ENCODE data around the gene CEACAM7. TPM values are rescaled to one million over a fixed set of nuclear protein-coding genes. Genes with fewer than 3 reads are reported as not detected.

CEACAM7 gene
- total RNA-seq, 2 donors from 2014 or later, result not detected

- H3K9me3 ChIP-seq (ENCODE audit: control insufficient read depth, low read length), result no peaks in the 10 kb centered on the region
- H3K4me1 ChIP-seq (ENCODE audit: control insufficient read depth, insufficient read depth, low read length), result no peaks in the 10 kb centered on the region
- Mint-ChIP-seq H3K36me3 (ENCODE audit: low read depth) (peaks cover 1% of the 10 kb centered on the region), H3K27ac (no peak overlapping the region), H3K9me3 (peaks cover 84% of the 10 kb centered on the region), H3K4me1 (no peaks in the 10 kb centered on the region), H3K4me3 (no peak overlapping the region), H3K27me3 (ENCODE audit: insufficient read depth) (no peaks in the 10 kb centered on the region)
- TF ChIP-seq CTCF (conservative IDR thresholded peaks at IDR 0.05), result no peak
- no peak overlapping the region for H3K9ac ChIP-seq (ENCODE audit: extremely low read depth, low read length, poor library complexity, severe bottlenecking)
- WGBS, 2 experiments (ENCODE audit: insufficient coverage in 1 of 2, insufficient read length in 1 of 2), result 68 to 74% methylated on average over 12 to 17 of the region's 17 CpGs
- peak; percentile 23 for DNase-seq
- H3K4me3 ChIP-seq (ENCODE audit: low read length), result no peak overlapping the region
- H3K27me3 ChIP-seq (ENCODE audit: control insufficient read depth, insufficient read depth, low read length, poor library complexity, severe bottlenecking), result no peaks in the 10 kb centered on the region
- no peaks in the 10 kb centered on the region for H3K36me3 ChIP-seq (ENCODE audit: control insufficient read depth, insufficient read depth, low read length)
- no peak overlapping the region for H3K27ac ChIP-seq (ENCODE audit: low read depth, low read length)
These were observed 11.3 kb upstream of the CEACAM7 start for GRCh38 chr19:41699231-41699967.

GRCh38 chr19:41698746-41699230 is 10.7 kb upstream of the CEACAM7 start:
- Mint-ChIP-seq H3K27ac (no peak overlapping the region), H3K9me3 (peaks cover 88% of the 10 kb centered on the region), H3K4me3 (no peak overlapping the region), H3K4me1 (no peaks in the 10 kb centered on the region), H3K27me3 (ENCODE audit: insufficient read depth) (no peaks in the 10 kb centered on the region), H3K36me3 (ENCODE audit: low read depth) (peaks cover 1% of the 10 kb centered on the region)
- Histone ChIP-seq H3K9me3 (ENCODE audit: control insufficient read depth, low read length) (no peaks in the 10 kb centered on the region), H3K36me3 (ENCODE audit: control insufficient read depth, insufficient read depth, low read length) (no peaks in the 10 kb centered on the region), H3K9ac (ENCODE audit: extremely low read depth, low read length, poor library complexity, severe bottlenecking) (no peak overlapping the region), H3K4me1 (ENCODE audit: control insufficient read depth, insufficient read depth, low read length) (no peaks in the 10 kb centered on the region), H3K4me3 (ENCODE audit: low read length) (no peak overlapping the region), H3K27me3 (ENCODE audit: control insufficient read depth, insufficient read depth, low read length, poor library complexity, severe bottlenecking) (no peaks in the 10 kb centered on the region), H3K27ac (ENCODE audit: low read depth, low read length) (no peak overlapping the region)
- no peak for DNase-seq
- no peak for TF ChIP-seq CTCF (conservative IDR thresholded peaks at IDR 0.05)
- 67 to 76% methylated on average over 1 of the region's 1 CpG for WGBS, 2 experiments (ENCODE audit: insufficient coverage in 1 of 2, insufficient read length in 1 of 2)

GRCh38 chr19:41697198-41697855 is 9.3 kb upstream of the CEACAM7 start:
- H3K27me3 ChIP-seq (ENCODE audit: control insufficient read depth, insufficient read depth, low read length, poor library complexity, severe bottlenecking), result no peaks in the 10 kb centered on the region
- Mint-ChIP-seq H3K36me3 (ENCODE audit: low read depth) (peaks cover 1% of the 10 kb centered on the region), H3K27ac (no peak overlapping the region), H3K4me1 (no peaks in the 10 kb centered on the region), H3K4me3 (no peak overlapping the region), H3K9me3 (peaks cover 85% of the 10 kb centered on the region), H3K27me3 (ENCODE audit: insufficient read depth) (no peaks in the 10 kb centered on the region)
- H3K4me1 ChIP-seq (ENCODE audit: control insufficient read depth, insufficient read depth, low read length), result no peaks in the 10 kb centered on the region
- H3K27ac ChIP-seq (ENCODE audit: low read depth, low read length), result no peak overlapping the region
- no peak overlapping the region for H3K4me3 ChIP-seq (ENCODE audit: low read length)
- TF ChIP-seq CTCF (conservative IDR thresholded peaks at IDR 0.05), result no peak
- no peaks in the 10 kb centered on the region for H3K36me3 ChIP-seq (ENCODE audit: control insufficient read depth, insufficient read depth, low read length)
- H3K9me3 ChIP-seq (ENCODE audit: control insufficient read depth, low read length), result no peaks in the 10 kb centered on the region
- peak; percentile 15 for DNase-seq
- no peak overlapping the region for H3K9ac ChIP-seq (ENCODE audit: extremely low read depth, low read length, poor library complexity, severe bottlenecking)
- WGBS, 2 experiments (ENCODE audit: insufficient coverage in 1 of 2, insufficient read length in 1 of 2), result 40 to 57% methylated on average over 1 to 9 of the region's 9 CpGs
